Naive thymus-derived CD4-positive, alpha-beta T cell (primary cell): ENCODE data around the gene PRND. TPM values are rescaled to one million over a fixed set of nuclear protein-coding genes. Genes with fewer than 3 reads are reported as not detected.

ENCODE experiments used
- ATAC-seq: fragments of 150-1000 bp; cut with Tn5 transposase; 2 replicates; pipeline ENCODE4 v1.10.0; 2021; ENCODE audit warnings: mild to moderate bottlenecking, moderate library complexity
- CTCF ChIA-PET: fragments of 350-600 bp; sonication (Branson Sonifier 250); formaldehyde crosslinking; loops from one replicate; lab custom pipeline; 2021; ENCODE audit warnings: antibody characterized with exemption; lab: Charles Lee
- POLR2A ChIA-PET: fragments of 350-600 bp; sonication (Branson Sonifier 250); formaldehyde crosslinking; loops from one replicate; lab custom pipeline; 2021; ENCODE audit warnings: antibody characterized with exemption, inconsistent platforms; lab: Charles Lee
- DNase-seq, 9 donors: peaks; one replicate each; pipeline versions ENCODE4 v3.0.0 to v3.0.0-alpha.2; 2020 to 2022; ENCODE audit warnings: mixed read lengths in 1 of 9
- H3K27ac ChIP-seq: one replicate; pipeline ENCODE4 v1.7.0; 2013; ENCODE audit warnings: mild to moderate bottlenecking, low read depth, low read length, moderate library complexity
- H3K27me3 ChIP-seq, 2 donors: one replicate each; pipeline ENCODE4 v1.7.0; 2013; ENCODE audit warnings: low read length in 2 of 2, mild to moderate bottlenecking in 2 of 2, moderate library complexity in 2 of 2; ENCODE audit not compliant: control insufficient read depth in 2 of 2, insufficient read depth in 2 of 2
- H3K36me3 ChIP-seq, 3 experiments: 1 replicate in 2 of 3; 2 replicates in 1 of 3; pipeline ENCODE4 v1.7.0; 2013; ENCODE audit warnings: low read length in 3 of 3, mild to moderate bottlenecking in 3 of 3, moderate library complexity in 1 of 3; ENCODE audit not compliant: insufficient read depth in 3 of 3, control insufficient read depth in 2 of 3
- H3K4me1 ChIP-seq, 2 donors: one replicate each; pipeline ENCODE4 v1.7.0; 2013; ENCODE audit warnings: low read length in 2 of 2, mild to moderate bottlenecking in 2 of 2, moderate library complexity in 1 of 2; ENCODE audit not compliant: control insufficient read depth in 2 of 2, insufficient read depth in 2 of 2
- H3K4me3 ChIP-seq: 2 replicates; pipeline ENCODE4 v1.7.0; 2013; ENCODE audit warnings: mild to moderate bottlenecking, low read length
- H3K9me3 ChIP-seq, 3 experiments: 1 replicate in 2 of 3; 2 replicates in 1 of 3; pipeline ENCODE4 v1.7.0; 2013; ENCODE audit warnings: low read length in 3 of 3; ENCODE audit not compliant: control insufficient read depth in 2 of 3
- H3K27ac Mint-ChIP-seq, 9 donors: one replicate each; pipeline ENCODE4 v1.8.0; 2020 to 2022; ENCODE audit warnings: mixed read lengths in 9 of 9, mild to moderate bottlenecking in 8 of 9, moderate library complexity in 5 of 9, inconsistent platforms in 2 of 9
- H3K27me3 Mint-ChIP-seq, 5 donors: one replicate each; pipeline ENCODE4 v1.8.0; 2021 to 2022; ENCODE audit warnings: mixed read lengths in 5 of 5, mild to moderate bottlenecking in 1 of 5
- H3K36me3 Mint-ChIP-seq, 5 donors: one replicate each; pipeline ENCODE4 v1.8.0; 2020 to 2022; ENCODE audit warnings: mixed read lengths in 5 of 5, mild to moderate bottlenecking in 3 of 5, inconsistent platforms in 1 of 5
- H3K4me1 Mint-ChIP-seq, 7 donors: one replicate each; pipeline ENCODE4 v1.8.0; 2020 to 2022; ENCODE audit warnings: mixed read lengths in 7 of 7, mild to moderate bottlenecking in 3 of 7, inconsistent platforms in 1 of 7
- H3K4me3 Mint-ChIP-seq, 10 donors: one replicate each; pipeline ENCODE4 v1.8.0; 2020 to 2022; ENCODE audit warnings: mild to moderate bottlenecking in 10 of 10, mixed read lengths in 10 of 10, moderate library complexity in 6 of 10, inconsistent platforms in 2 of 10
- H3K9me3 Mint-ChIP-seq, 11 donors: one replicate each; pipeline ENCODE4 v1.8.0; 2020 to 2022; ENCODE audit warnings: mixed read lengths in 11 of 11, mild to moderate bottlenecking in 4 of 11, inconsistent platforms in 1 of 11, moderate library complexity in 1 of 11
- intact Hi-C, 2 donors: fragments of 100-400 bp; cut with micrococcal nuclease; formaldehyde crosslinking; loops; one replicate each; pipeline ENCODE4 v1.15.1; 2023
- polyA plus RNA-seq, 2 donors: library from polyadenylated mRNA; unstranded; fragments of 300-500 nt; fragmentation: Illumina TruSeq; gene quantifications; one replicate each; pipeline ENCODE4 v1.2.3, GENCODE V29; 2021
- total RNA-seq, 6 experiments: library from RNA in 5 of 6; stranded (reverse) in 5 of 6; gene quantifications; 1 replicate in 5 of 6; 2 replicates in 1 of 6; pipeline ENCODE4 v1.2.3 and lab custom pipeline; 2021 to 2026

The PRND gene
- total and polyA plus RNA-seq, 7 experiments from 2014 or later: 0.05 to 0.12 TPM; not detected in 5

- DNase-seq: no peak
- Histone ChIP-seq H3K4me3 (no peak overlapping the region), H3K27ac (no peak overlapping the region), H3K4me1 (no peaks in the 10 kb centered on the region), H3K27me3 (no peaks in the 10 kb centered on the region), H3K9me3 (no peaks in the 10 kb centered on the region), H3K36me3 (no peaks in the 10 kb centered on the region)
- peaks cover 0 to 5% (median 0%) of the 10 kb centered on the region in 5 donors for H3K36me3 Mint-ChIP-seq
- peaks cover 24 to 35% (median 29%) of the 10 kb centered on the region in 5 donors for H3K27me3 Mint-ChIP-seq
- POLR2A ChIA-PET: interaction anchor here (0.7 kb wide), 1 partner anchor 222 kb away, joined by 3 read pairs; no protein-coding TSS in a partner anchor
- intact Hi-C loops: no loop called here
- H3K9me3 Mint-ChIP-seq: peaks cover 0 to 2% (median 0%) of the 10 kb centered on the region in 11 donors
- no peak overlapping the region for H3K4me3 Mint-ChIP-seq
- H3K4me1 Mint-ChIP-seq: peaks cover 0 to 8% (median 3%) of the 10 kb centered on the region in 7 donors
- H3K27ac Mint-ChIP-seq: no peak overlapping the region
- CTCF ChIA-PET: interaction anchor here (1.0 to 1.6 kb wide), 5 partner anchors 9 to 219 kb away, joined by 3 to 5 read pairs (median 3); no protein-coding TSS in a partner anchor
- ATAC-seq: no peak
Measured at GRCh38 chr20:4736875-4737274, 15.2 kb downstream of the PRND start.

- peaks cover 0 to 8% (median 3%) of the 10 kb centered on the region in 7 donors for H3K4me1 Mint-ChIP-seq
- POLR2A ChIA-PET: no interaction called here
- ATAC-seq: no peak
- CTCF ChIA-PET: interaction anchor here (1.4 to 1.7 kb wide), 2 partner anchors 13 to 132 kb away, joined by 3 to 6 read pairs; no protein-coding TSS in a partner anchor
- Histone ChIP-seq H3K36me3 (no peaks in the 10 kb centered on the region), H3K27ac (no peak overlapping the region), H3K4me3 (no peak overlapping the region), H3K9me3 (no peaks in the 10 kb centered on the region), H3K27me3 (no peaks in the 10 kb centered on the region), H3K4me1 (no peaks in the 10 kb centered on the region)
- H3K36me3 Mint-ChIP-seq: no peaks in the 10 kb centered on the region
- H3K9me3 Mint-ChIP-seq: no peaks in the 10 kb centered on the region
- no peak for DNase-seq
- intact Hi-C loops: no loop called here
- no peak overlapping the region for H3K27ac Mint-ChIP-seq
- H3K4me3 Mint-ChIP-seq: no peak overlapping the region
- H3K27me3 Mint-ChIP-seq: peaks cover 13 to 25% (median 17%) of the 10 kb centered on the region in 5 donors
Measured at GRCh38 chr20:4737857-4738627, 16.3 kb downstream of the PRND start.

GRCh38 chr20:4740774-4741431 lies 19.2 kb downstream of the PRND start:
- POLR2A ChIA-PET: no interaction called here
- DNase-seq (peak; percentile 33 to 69 (median 57)), ATAC-seq (peak; percentile 76)
- H3K4me1 Mint-ChIP-seq: peaks cover 0 to 8% (median 3%) of the 10 kb centered on the region in 7 donors
- Histone ChIP-seq H3K9me3 (no peaks in the 10 kb centered on the region), H3K4me3 (no peak overlapping the region), H3K27ac (no peak overlapping the region), H3K36me3 (no peaks in the 10 kb centered on the region), H3K27me3 (no peaks in the 10 kb centered on the region), H3K4me1 (no peaks in the 10 kb centered on the region)
- H3K27me3 Mint-ChIP-seq: peaks cover 4 to 24% (median 9%) of the 10 kb centered on the region in 5 donors
- intact Hi-C loops: loop anchor here (1.0 kb wide), 1 partner anchor 215 kb away; no protein-coding TSS in a partner anchor
- no peaks in the 10 kb centered on the region for H3K9me3 Mint-ChIP-seq
- CTCF ChIA-PET: interaction anchor here (1.0 to 1.8 kb wide), 4 partner anchors 9 to 365 kb away, joined by 3 to 7 read pairs (median 5); no protein-coding TSS in a partner anchor
- H3K36me3 Mint-ChIP-seq: no peaks in the 10 kb centered on the region
- H3K4me3 Mint-ChIP-seq: no peak overlapping the region
- H3K27ac Mint-ChIP-seq: no peak overlapping the region

GRCh38 chr20:4748847-4749246 lies 27.1 kb downstream of the PRND start:
- Histone ChIP-seq H3K27me3 (no peaks in the 10 kb centered on the region), H3K27ac (no peak overlapping the region), H3K4me3 (no peak overlapping the region), H3K9me3 (no peaks in the 10 kb centered on the region), H3K4me1 (no peaks in the 10 kb centered on the region), H3K36me3 (no peaks in the 10 kb centered on the region)
- POLR2A ChIA-PET: no interaction called here
- Mint-ChIP-seq H3K27ac (peak overlapping the region in 1 of 9 donors; percentile 84), H3K9me3 (peaks cover 0 to 6% (median 0%) of the 10 kb centered on the region in 11 donors), H3K36me3 (peaks cover 0 to 6% (median 0%) of the 10 kb centered on the region in 5 donors), H3K27me3 (peaks cover 0 to 25% (median 0%) of the 10 kb centered on the region in 5 donors), H3K4me3 (no peak overlapping the region), H3K4me1 (no peaks in the 10 kb centered on the region)
- intact Hi-C loops: no loop called here
- ATAC-seq (no peak), DNase-seq (no peak)
- CTCF ChIA-PET: interaction anchor here (0.5 kb wide), 1 partner anchor 549 kb away, joined by 3 read pairs; no protein-coding TSS in a partner anchor

- ChIA-PET CTCF (interaction anchor here (0.5 kb wide), 1 partner anchor 550 kb away, joined by 3 read pairs; no protein-coding TSS in a partner anchor), POLR2A (no interaction called here)
- no peak for DNase-seq
- H3K9me3 Mint-ChIP-seq: peaks cover 0 to 6% (median 0%) of the 10 kb centered on the region in 11 donors
- peaks cover 0 to 29% (median 0%) of the 10 kb centered on the region in 5 donors for H3K27me3 Mint-ChIP-seq
- intact Hi-C loops: no loop called here
- peaks cover 0 to 6% (median 0%) of the 10 kb centered on the region in 5 donors for H3K36me3 Mint-ChIP-seq
- Histone ChIP-seq H3K27me3 (no peaks in the 10 kb centered on the region), H3K36me3 (no peaks in the 10 kb centered on the region), H3K27ac (no peak overlapping the region), H3K4me1 (no peaks in the 10 kb centered on the region), H3K9me3 (no peaks in the 10 kb centered on the region), H3K4me3 (no peak overlapping the region)
- no peak overlapping the region for H3K4me3 Mint-ChIP-seq
- no peaks in the 10 kb centered on the region for H3K4me1 Mint-ChIP-seq
- H3K27ac Mint-ChIP-seq: no peak overlapping the region
- ATAC-seq: no peak
Measured at GRCh38 chr20:4749326-4749725, 27.6 kb downstream of the PRND start.

- H3K27me3 ChIP-seq: no peaks in the 10 kb centered on the region
- no peaks in the 10 kb centered on the region for H3K36me3 ChIP-seq
- DNase-seq (no peak), ATAC-seq (no peak)
- Mint-ChIP-seq H3K36me3 (peaks cover 0 to 6% (median 0%) of the 10 kb centered on the region in 5 donors), H3K27ac (peak overlapping the region in 1 of 9 donors; percentile 38), H3K4me3 (no peak overlapping the region), H3K9me3 (peaks cover 0 to 6% (median 0%) of the 10 kb centered on the region in 11 donors), H3K4me1 (no peaks in the 10 kb centered on the region), H3K27me3 (peaks cover 0 to 32% (median 0%) of the 10 kb centered on the region in 5 donors)
- H3K4me1 ChIP-seq: no peaks in the 10 kb centered on the region
- intact Hi-C loops: no loop called here
- H3K4me3 ChIP-seq: no peak overlapping the region
- ChIA-PET POLR2A (no interaction called here), CTCF (no interaction called here)
- no peak overlapping the region for H3K27ac ChIP-seq
- no peaks in the 10 kb centered on the region for H3K9me3 ChIP-seq
Measured at GRCh38 chr20:4750381-4750780, 28.7 kb downstream of the PRND start.
